Thoracic aorta (tissue), 2 donors: ENCODE data around the gene TEKT3. TPM values are rescaled to one million over a fixed set of nuclear protein-coding genes. Genes with fewer than 3 reads are reported as not detected.

Source experiments
- ATAC-seq: fragments of 150-250 bp; one replicate; pipeline ENCODE4 v1.8.0; 2017; ENCODE audit warnings: low read depth; ENCODE audit not compliant: insufficient number of reproducible peaks, low FRiP score
- DNase-seq: peaks from one replicate; pipeline ENCODE4 v3.0.0-alpha.2; 2020; ENCODE audit warnings: low spot score
- H3K27ac ChIP-seq, 2 donors: fragments of 200-600 bp; sonication (generic); 1 replicate in 1 of 2; 2 replicates in 1 of 2; pipeline ENCODE4 v1.5.1; 2016; ENCODE audit warnings: mild to moderate bottlenecking in 2 of 2, moderate library complexity in 2 of 2
- H3K27me3 ChIP-seq: fragments of 200-600 bp; sonication (generic); replicated peaks from 2 replicates; pipeline ENCODE4 v1.6.0; 2016; ENCODE audit warnings: mild to moderate bottlenecking; ENCODE audit not compliant: insufficient read depth
- H3K36me3 ChIP-seq: fragments of 200-600 bp; sonication (generic); one replicate; pipeline ENCODE4 v1.5.1; 2016
- H3K4me1 ChIP-seq, 2 donors: fragments of 200-600 bp; sonication (generic); 1 replicate in 1 of 2; 2 replicates in 1 of 2; pipeline versions ENCODE4 v1.5.1 to v1.6.0; 2016; ENCODE audit warnings: low read depth in 2 of 2, mild to moderate bottlenecking in 1 of 2; ENCODE audit not compliant: control insufficient read depth in 1 of 2
- H3K4me3 ChIP-seq: fragments of 200-600 bp; sonication (generic); 2 replicates; pipeline ENCODE4 v1.5.1; 2016; ENCODE audit warnings: mild to moderate bottlenecking
- H3K9me3 ChIP-seq: fragments of 200-600 bp; sonication (generic); 2 replicates; pipeline ENCODE4 v1.5.1; 2016
- total RNA-seq, 2 donors: library from RNA; depleted of rRNA; stranded (reverse); fragments of >200 nt; gene quantifications; one replicate each; pipeline versions ENCODE4 v1.1.0 to v1.2.3, GENCODE V29; 2016
- TF ChIP-seq, protein P1 (sequence below): fragments of 200-600 bp; sonication (generic); IDR thresholded peaks from one replicate; pipeline ENCODE4 v1.5.1; 2019; ENCODE audit warnings: antibody characterized with exemption

Gene TEKT3
- total RNA-seq, 2 donors from 2014 or later: not detected

DNA sequence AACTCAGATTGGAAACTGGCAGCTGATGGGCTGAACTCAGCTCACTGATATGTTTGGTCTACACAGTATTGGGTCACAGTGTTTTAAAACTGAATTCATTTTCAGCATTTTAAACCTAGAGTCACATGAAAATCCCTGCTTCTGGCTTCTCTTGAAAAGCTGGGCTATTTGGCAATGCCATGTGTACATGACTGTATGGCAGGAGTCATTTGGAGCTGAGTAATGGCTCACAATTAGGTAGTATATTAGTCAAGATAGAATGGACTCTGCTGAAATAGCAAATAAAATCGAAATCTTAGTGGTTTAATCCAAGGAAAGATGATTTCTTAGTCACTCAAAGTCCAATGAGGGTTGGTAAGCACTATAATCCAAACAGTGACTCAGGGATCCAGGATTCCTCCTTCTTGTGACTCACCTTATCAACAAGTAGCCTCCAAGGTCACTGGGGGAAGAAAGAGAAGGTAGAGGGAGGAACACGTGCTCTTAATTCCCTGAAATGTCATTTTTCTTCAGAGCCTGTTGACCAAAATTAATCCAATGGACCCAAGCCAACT, 62.4 kb downstream of the TEKT3 start:
- no peaks in the 10 kb centered on the region for H3K36me3 ChIP-seq
- DNase-seq (no peak), ATAC-seq (no peak)
- TF ChIP-seq, protein P1, sequence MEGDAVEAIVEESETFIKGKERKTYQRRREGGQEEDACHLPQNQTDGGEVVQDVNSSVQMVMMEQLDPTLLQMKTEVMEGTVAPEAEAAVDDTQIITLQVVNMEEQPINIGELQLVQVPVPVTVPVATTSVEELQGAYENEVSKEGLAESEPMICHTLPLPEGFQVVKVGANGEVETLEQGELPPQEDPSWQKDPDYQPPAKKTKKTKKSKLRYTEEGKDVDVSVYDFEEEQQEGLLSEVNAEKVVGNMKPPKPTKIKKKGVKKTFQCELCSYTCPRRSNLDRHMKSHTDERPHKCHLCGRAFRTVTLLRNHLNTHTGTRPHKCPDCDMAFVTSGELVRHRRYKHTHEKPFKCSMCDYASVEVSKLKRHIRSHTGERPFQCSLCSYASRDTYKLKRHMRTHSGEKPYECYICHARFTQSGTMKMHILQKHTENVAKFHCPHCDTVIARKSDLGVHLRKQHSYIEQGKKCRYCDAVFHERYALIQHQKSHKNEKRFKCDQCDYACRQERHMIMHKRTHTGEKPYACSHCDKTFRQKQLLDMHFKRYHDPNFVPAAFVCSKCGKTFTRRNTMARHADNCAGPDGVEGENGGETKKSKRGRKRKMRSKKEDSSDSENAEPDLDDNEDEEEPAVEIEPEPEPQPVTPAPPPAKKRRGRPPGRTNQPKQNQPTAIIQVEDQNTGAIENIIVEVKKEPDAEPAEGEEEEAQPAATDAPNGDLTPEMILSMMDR: no peak
- no peak overlapping the region for H3K4me3 ChIP-seq
- no peaks in the 10 kb centered on the region for H3K4me1 ChIP-seq
- no peaks in the 10 kb centered on the region for H3K27me3 ChIP-seq
- H3K9me3 ChIP-seq: no peaks in the 10 kb centered on the region
- no peak overlapping the region for H3K27ac ChIP-seq

DNA sequence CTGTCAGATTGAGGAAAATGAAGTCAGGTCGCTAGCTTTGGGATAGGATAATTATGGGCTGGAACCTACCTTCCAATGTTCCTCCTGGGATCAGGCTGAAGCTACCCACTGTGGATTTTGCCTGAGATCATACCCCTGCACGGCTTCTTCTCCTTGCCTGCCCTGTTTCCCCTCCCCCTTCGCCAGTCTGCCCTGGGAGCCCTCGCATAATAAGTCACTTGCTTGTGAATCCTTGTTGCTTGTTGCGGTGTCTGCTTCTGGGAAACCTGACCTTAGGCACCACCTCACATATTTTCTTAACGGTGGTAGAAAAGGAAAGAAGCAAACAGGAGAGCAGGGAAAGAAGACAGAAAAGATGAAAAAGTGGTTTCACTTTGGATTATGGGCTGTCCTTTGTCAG, 63.0 kb downstream of the TEKT3 start:
- TF ChIP-seq, protein P1: no peak
- H3K36me3 ChIP-seq: no peaks in the 10 kb centered on the region
- ATAC-seq (no peak), DNase-seq (no peak)
- no peaks in the 10 kb centered on the region for H3K9me3 ChIP-seq
- H3K4me3 ChIP-seq: no peak overlapping the region
- no peak overlapping the region for H3K27ac ChIP-seq
- H3K27me3 ChIP-seq: no peaks in the 10 kb centered on the region
- no peaks in the 10 kb centered on the region for H3K4me1 ChIP-seq

DNA sequence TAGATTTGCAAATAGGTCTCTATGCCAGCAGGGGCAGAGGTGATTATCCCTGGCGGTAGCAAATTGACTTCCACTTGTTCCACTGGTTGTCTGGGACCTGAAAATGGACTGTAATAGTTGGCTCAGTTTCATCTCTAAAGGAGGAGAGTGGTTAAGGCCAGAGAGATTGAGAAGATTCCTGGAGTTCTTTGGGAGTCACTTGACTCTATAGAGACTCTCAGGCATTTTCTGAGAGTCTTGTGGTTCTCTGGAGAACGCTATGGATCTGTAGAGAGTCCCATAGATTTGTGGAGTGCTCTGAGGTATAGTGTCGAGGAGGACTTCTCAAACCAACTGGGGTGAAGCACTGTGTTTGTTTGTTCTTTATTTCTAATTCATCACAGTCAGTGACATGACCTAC, 67.4 kb downstream of the TEKT3 start:
- H3K27me3 ChIP-seq: no peaks in the 10 kb centered on the region
- H3K9me3 ChIP-seq: no peaks in the 10 kb centered on the region
- no peak for DNase-seq
- no peaks in the 10 kb centered on the region for H3K36me3 ChIP-seq
- H3K4me3 ChIP-seq: no peak overlapping the region
- ATAC-seq: no peak
- no peaks in the 10 kb centered on the region for H3K4me1 ChIP-seq
- TF ChIP-seq, protein P1: no peak
- no peak overlapping the region for H3K27ac ChIP-seq

DNA sequence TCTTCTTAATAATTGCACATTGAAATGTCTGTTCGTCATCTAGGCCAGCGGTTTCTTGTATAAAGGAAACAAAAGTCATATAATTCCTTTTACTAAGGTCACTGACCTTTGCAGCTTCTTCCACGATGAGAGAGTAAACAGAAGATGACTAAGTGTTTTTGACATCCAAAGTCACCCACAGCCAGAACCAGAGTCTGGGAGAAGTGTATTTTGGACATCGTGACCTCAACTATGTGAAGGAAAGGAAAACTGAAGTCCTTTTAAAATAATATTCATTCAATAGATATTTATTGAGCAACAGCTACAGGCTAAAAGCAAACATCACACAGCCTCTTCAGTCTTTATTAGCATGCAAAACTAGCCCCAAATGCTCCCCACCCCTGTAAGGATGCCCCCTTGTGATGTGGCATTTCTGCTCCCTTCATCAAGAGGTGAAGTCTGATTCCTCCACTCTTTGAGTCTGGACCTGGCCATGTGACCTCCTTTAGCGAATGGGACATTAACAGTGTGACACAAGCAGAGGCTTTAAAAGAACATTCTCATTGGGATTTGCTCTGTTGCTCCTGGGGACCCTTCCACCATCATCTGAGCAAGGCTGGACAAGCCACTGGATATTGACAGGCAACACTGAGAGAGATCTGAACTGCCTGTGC, 68.1 kb downstream of the TEKT3 start:
- Histone ChIP-seq H3K4me1 (no peaks in the 10 kb centered on the region), H3K27ac (no peak overlapping the region), H3K4me3 (no peak overlapping the region), H3K9me3 (no peaks in the 10 kb centered on the region), H3K27me3 (no peaks in the 10 kb centered on the region), H3K36me3 (no peaks in the 10 kb centered on the region)
- DNase-seq: no peak
- ATAC-seq: no peak
- TF ChIP-seq, protein P1: no peak

DNA sequence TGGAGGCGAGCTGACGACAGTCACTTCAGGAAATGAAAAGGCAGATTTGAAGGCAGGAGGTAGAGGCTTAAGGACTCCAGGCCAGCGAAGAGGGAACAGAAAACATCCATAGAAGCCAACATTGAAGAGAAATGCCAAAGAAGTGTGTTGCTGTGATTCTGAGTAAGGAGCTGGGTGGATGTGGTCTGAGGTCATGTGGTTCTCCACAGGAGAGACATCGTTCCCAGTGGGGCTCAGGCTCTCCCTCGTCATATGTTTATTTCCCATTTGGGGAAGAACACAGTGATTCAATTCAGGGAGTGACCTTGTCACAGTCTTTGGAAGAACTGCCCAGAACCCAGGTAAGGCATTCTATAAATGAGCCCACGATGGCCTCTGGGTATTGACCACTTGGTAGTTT, 69.7 kb downstream of the TEKT3 start:
- TF ChIP-seq, protein P1: no peak
- ATAC-seq: no peak
- no peak overlapping the region for H3K27ac ChIP-seq
- H3K4me3 ChIP-seq: no peak overlapping the region
- DNase-seq: no peak
- no peaks in the 10 kb centered on the region for H3K9me3 ChIP-seq
- H3K4me1 ChIP-seq: no peaks in the 10 kb centered on the region
- no peaks in the 10 kb centered on the region for H3K27me3 ChIP-seq
- no peaks in the 10 kb centered on the region for H3K36me3 ChIP-seq
